ENCODE measurements around the gene TPRG1.

TPRG1 gene

DNA sequence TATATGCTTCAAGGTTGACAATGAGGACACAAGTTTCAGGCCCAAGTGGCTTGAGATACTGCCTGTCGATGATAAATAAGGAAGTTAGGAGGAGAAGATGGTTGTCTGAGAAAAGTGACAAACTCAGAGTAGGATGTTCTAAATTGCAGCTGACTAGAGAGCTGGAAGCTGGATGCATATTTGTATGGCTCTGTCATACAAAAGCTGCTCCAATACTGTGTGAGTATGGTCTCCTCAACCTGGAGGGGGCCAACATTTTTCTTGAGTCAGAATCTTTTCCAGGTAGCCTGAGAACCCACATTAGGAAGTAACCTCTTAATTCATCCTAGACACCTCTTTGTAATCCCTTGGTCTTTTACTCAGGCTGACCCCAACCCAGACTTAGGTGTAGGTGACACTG lies 28.4 kb upstream of the TPRG1 start:
- H3K27ac Mint-ChIP-seq: no peak overlapping the region
- peaks cover 7% of the 10 kb centered on the region for H3K27me3 Mint-ChIP-seq (ENCODE audit: low read depth, poor library complexity)
- no peak overlapping the region for H3K4me3 Mint-ChIP-seq
- peaks cover 24% of the 10 kb centered on the region for H3K4me1 Mint-ChIP-seq
- TF ChIP-seq CTCF (IDR thresholded peaks at IDR 0.05): no peak
- no peak for DNase-seq
- no peaks in the 10 kb centered on the region for H3K9me3 Mint-ChIP-seq
- H3K36me3 Mint-ChIP-seq (ENCODE audit: low read depth): no peaks in the 10 kb centered on the region

- Mint-ChIP-seq H3K4me3 (no peak overlapping the region), H3K27ac (no peak overlapping the region), H3K4me1 (peaks cover 25% of the 10 kb centered on the region), H3K27me3 (ENCODE audit: low read depth, poor library complexity) (peaks cover 9% of the 10 kb centered on the region), H3K9me3 (no peaks in the 10 kb centered on the region), H3K36me3 (ENCODE audit: low read depth) (no peaks in the 10 kb centered on the region)
- no peak for DNase-seq
- TF ChIP-seq CTCF (IDR thresholded peaks at IDR 0.05): no peak
Measured at GRCh38 chr3:189143771-189144170, 28.0 kb upstream of the TPRG1 start.

GRCh38 chr3:189144645-189145044 lies 27.1 kb upstream of the TPRG1 start:
- H3K36me3 Mint-ChIP-seq (ENCODE audit: low read depth): no peaks in the 10 kb centered on the region
- no peaks in the 10 kb centered on the region for H3K9me3 Mint-ChIP-seq
- H3K27me3 Mint-ChIP-seq (ENCODE audit: low read depth, poor library complexity): peaks cover 12% of the 10 kb centered on the region
- H3K27ac Mint-ChIP-seq: no peak overlapping the region
- no peak for TF ChIP-seq CTCF (IDR thresholded peaks at IDR 0.05)
- DNase-seq: no peak
- H3K4me3 Mint-ChIP-seq: no peak overlapping the region
- peaks cover 25% of the 10 kb centered on the region for H3K4me1 Mint-ChIP-seq

DNA sequence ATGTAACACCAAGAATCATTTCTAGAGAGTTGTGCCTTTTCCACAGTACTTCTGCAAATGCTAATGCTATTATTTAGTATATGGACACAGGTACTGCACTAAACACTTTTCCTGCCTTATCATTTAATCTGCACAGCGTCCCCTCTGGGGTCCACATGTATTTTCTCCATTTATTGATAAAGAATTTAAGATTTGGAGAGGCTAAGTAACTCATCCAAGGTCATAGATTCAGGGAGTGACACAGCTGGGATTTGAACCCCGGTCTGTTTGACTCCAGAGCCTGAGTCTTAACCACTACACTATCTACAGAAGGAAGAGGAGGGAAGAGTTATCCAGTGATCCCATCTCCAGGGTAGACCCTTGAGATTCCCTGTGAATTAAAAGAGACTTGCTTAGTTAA lies 24.9 kb upstream of the TPRG1 start:
- no peak for TF ChIP-seq CTCF (IDR thresholded peaks at IDR 0.05)
- Mint-ChIP-seq H3K4me3 (no peak overlapping the region), H3K27me3 (ENCODE audit: low read depth, poor library complexity) (peaks cover 12% of the 10 kb centered on the region), H3K4me1 (peaks cover 25% of the 10 kb centered on the region), H3K27ac (no peak overlapping the region), H3K9me3 (no peaks in the 10 kb centered on the region), H3K36me3 (ENCODE audit: low read depth) (no peaks in the 10 kb centered on the region)
- peak; percentile 6 for DNase-seq

DNA sequence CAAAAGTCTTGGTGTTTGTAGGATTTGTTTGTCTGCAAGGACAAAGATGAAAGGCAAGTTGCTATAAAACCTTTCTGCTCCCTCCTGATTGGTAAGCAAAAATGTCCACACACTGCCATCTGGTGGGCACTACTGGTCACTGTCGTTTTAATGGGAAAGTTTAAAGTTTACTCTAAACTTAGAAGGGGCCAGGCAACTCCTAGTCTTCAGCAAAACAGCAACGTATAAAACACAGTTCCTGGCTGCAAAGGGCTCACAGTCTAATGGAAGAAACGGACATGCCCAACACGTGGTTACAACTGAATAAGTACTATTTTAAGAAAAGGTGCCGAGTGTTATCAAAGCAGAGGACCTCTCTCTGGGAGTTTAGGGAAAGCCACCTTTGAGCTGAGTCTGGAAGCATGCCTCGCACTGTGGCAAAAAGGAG lies 23.7 kb upstream of the TPRG1 start:
- Mint-ChIP-seq H3K27ac (no peak overlapping the region), H3K9me3 (no peaks in the 10 kb centered on the region), H3K27me3 (ENCODE audit: low read depth, poor library complexity) (peaks cover 8% of the 10 kb centered on the region), H3K4me1 (peaks cover 25% of the 10 kb centered on the region), H3K4me3 (no peak overlapping the region), H3K36me3 (ENCODE audit: low read depth) (no peaks in the 10 kb centered on the region)
- peak; percentile 73 for TF ChIP-seq CTCF (IDR thresholded peaks at IDR 0.05)
- DNase-seq: peak; percentile 69

DNA sequence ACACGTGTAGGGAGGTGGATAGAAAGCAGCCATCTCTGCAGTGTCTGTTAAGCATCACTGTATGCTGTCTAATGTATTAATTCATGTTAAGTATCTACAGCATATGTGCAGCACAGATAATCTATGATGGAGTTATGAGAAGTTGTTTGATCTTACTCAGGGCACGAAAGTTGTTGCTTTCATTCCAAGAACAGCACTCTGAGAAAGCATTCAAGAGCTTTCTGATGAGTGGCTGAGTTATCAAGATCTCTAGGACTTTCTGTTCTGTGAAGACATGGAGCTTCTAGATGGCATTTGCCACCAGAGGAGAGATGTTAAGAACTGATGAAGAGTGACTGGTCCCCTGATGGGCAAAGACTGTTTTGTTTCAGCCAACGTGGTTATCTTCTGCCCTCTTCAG lies 22.6 kb upstream of the TPRG1 start:
- Mint-ChIP-seq H3K36me3 (ENCODE audit: low read depth) (no peaks in the 10 kb centered on the region), H3K9me3 (no peaks in the 10 kb centered on the region), H3K27me3 (ENCODE audit: low read depth, poor library complexity) (peaks cover 8% of the 10 kb centered on the region), H3K4me1 (peaks cover 19% of the 10 kb centered on the region), H3K4me3 (no peak overlapping the region), H3K27ac (no peak overlapping the region)
- no peak for DNase-seq
- TF ChIP-seq CTCF (IDR thresholded peaks at IDR 0.05): no peak
